GM19238 (cell line): ENCODE results near the gene BCS1L.
A peak's percentile ranks its signal among the peaks of the same experiment; 100 is the strongest.

Experiments used
- DNase-seq: peaks from one replicate; pipeline ENCODE4 v3.0.0; 2011; ENCODE audit warnings: low spot score; ENCODE audit not compliant: insufficient read length

The BCS1L gene

DNA sequence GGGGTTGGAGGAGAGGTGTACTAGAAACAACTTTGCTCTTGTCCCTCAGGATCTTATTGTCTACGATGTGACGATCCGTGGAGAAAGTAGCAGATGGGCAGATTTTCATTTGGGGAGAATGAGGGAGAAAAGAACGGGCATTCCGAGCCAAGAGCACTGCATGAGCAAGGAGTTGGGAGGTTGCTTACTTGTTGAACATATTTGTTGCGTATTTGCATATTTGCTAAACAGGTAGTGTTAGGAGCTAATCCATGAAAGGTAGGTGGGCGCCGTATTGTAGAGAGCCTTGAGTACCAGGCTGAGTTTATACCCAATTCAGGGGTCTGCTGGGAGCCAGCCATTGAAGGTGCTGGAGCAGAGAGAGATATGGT is 490 bp downstream of the BCS1L start:
- DNase-seq: no peak

DNA sequence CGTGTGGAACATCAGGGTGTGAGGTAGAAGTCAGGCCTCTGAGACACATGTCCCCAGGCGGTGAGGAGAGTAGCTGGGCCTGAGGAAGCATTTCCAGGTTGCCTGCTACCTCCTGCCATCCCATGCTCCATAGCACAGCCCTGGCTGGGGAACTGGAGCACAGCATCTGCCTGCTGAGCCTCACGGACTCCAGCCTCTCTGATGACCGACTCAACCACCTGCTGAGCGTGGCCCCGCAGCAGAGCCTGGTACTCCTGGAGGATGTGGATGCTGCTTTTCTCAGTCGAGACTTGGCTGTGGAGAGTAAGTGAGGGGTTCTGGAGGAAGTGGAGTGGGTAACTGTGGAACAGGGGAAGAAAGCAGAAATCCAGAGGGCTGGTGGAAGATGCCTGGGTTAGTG is 2.9 kb downstream of the BCS1L start:
- DNase-seq: no peak

DNA sequence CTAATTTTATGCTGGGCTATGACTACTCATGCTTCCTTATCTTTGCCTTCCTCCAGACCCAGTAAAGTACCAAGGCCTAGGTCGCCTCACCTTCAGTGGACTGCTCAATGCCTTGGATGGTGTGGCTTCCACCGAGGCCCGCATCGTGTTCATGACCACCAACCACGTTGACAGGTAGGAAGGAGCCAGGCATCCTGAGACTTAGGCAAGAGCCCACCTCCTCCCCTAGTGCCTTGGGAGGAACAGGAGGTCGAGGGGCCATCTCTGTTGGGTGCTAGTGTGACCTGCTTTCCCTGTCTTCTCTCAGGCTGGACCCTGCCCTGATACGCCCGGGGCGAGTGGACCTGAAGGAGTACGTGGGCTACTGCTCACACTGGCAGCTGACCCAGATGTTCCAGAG is 3.3 kb downstream of the BCS1L start:
- DNase-seq: no peak

DNA sequence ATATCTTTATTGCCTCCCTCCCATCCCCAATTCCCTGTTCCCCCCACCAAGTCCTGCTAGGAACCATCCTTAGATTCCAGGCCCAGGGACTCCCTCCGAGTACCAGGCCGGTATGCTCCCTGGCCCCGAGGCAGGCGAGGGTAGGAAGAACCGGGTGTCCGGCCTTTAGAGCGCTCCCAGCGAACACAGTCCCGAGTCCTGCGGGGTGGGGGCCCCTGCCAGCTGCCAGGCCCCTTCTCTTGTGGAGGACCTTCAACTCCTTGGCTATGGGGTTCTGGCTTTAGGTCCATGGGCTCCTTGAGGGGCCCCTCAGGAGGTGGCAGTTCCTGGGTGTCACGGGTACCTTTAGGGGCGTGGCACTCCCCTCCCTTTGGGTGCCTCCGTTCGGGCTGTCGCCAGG is 4.4 kb downstream of the BCS1L start:
- DNase-seq: no peak

DNA sequence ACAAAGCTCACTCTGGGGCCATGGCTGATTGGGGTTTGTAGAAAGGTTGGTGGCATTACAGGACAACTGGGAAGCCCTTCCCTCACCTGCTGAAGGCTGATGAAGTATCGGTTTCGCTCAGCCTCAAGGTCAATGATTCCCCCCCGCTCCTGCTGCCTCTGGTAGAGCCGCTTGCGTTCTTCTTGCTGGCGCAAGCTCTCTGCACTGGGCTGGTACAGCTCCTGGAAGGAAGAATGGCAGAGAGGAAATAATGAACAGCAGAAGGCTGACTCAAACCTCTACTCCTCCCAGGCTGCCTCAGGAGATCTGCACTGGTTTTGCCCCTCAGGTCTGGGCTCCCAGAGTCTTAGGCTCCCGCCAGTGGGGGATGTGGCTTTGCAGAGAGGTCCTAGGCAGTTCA is 5.2 kb downstream of the BCS1L start:
- no peak for DNase-seq

DNA sequence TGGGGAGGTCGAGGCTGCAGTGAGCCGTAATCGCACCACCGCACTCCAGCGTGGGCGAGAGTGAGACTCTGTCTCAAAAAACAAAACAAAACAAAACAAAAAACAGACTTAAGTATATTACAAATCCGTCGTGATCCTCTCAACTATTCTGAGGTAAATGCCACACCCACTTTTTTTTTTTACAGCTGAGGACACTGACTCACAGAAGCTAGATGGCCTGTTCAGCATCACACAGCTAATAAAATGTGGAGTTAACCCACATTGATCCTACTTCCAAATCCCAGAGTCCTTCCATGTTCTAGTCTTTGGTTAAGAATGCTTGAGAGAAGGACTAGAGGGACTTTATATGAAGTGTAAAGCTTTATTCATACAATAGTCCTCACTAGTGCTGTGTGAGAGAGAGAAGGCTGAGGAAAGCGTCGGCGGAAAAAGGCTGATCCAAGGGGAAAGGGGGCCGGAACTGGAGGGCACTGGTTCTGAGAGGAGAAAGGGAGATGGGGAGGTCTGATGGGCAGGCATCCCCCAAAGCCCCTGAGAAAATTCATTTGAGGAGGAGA is 11.7 kb downstream of the BCS1L start:
- DNase-seq: no peak

DNA sequence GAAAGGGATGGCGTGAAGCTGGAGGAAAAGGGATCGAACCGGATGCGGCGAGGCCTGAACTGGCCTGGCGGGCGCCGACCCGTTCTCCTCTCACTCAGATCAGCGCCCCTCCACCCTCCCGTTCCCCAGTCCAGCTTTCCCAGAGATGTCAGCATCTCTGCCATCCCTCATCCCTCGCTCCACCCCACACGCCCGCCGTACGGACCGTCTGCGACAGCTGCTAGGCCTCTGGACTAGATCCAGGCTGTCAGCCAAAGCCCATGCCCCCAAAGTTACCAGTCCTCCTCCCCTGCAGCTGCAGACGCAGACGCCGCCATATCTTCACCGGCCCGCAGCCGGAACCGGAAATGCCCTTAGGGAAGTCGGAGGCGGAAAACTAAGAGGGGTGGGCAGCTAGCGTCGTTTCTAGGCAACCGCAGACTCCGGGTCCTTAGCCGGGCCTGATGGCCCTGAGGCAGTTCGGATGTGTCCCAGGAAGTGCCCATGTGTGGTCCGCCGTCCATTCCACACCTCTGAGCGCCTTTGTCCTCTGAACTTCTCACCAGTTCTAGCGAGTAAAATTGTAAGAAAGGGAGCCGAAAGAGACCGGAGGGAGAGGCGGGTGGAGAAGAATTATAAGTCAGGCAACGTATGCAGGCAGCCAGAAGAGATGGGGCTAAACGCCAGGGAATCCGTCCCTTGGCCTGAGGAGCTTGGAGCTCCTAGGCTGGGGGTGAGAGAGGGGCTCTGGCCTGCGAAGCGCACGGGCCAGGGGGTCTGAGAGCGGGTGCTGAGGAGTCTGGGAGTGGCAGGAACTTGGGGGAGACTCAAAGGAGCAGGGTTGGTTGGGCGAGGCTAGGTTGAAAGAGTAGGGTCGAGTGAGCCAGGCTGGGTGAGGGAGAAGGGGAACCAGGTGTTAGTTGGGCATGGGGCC is 12.4 kb downstream of the BCS1L start, which contains the start of the genes RNF25 and STK36:
TSS of gene RNF25 (minus strand) at position 349 of the 913 bp plus-strand sequence. CDS start at position 317, 32 bp downstream.
TSS of gene STK36 (plus strand) at position 433 of the 913 bp plus-strand sequence. CDS start 744 bp downstream, outside the sequence.
- peak; percentile 89 for DNase-seq

DNA sequence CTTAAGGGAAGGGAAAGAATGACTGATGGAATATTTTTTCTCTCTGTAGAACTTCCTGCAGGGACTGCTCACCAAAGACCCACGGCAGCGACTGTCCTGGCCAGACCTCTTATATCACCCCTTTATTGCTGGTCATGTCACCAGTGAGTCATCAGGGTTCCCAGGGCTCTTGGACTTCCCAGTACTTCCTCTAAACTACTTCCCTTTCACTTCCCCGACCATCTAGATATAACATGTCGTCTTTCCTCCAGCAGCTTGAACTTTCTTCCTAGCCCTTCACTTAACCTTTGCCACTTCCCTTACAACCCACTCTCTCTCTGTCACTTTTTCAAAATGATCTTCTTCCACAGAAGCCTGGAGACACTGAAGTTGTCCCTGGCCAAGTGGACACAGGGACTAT is 19.6 kb downstream of the BCS1L start:
- DNase-seq: no peak

DNA sequence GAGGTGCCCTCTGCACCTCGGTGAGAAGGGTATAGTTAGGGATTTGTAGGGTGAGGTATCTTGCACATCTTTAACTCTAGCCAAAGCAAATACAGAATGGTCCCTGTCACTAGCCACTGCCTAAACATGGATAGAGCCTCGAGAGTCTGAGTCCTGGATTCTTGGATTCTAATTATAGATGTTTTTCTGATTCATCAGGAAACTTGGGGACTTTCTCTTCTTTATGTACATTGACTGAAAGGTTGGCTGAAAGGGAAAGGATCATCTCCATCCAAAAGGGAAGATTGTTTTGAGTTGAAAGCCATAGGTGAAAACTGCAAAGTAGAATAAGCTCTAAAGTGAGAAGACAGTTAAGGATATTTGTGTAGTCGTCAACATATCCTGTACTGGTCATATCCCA is 20.6 kb downstream of the BCS1L start:
- no peak for DNase-seq

DNA sequence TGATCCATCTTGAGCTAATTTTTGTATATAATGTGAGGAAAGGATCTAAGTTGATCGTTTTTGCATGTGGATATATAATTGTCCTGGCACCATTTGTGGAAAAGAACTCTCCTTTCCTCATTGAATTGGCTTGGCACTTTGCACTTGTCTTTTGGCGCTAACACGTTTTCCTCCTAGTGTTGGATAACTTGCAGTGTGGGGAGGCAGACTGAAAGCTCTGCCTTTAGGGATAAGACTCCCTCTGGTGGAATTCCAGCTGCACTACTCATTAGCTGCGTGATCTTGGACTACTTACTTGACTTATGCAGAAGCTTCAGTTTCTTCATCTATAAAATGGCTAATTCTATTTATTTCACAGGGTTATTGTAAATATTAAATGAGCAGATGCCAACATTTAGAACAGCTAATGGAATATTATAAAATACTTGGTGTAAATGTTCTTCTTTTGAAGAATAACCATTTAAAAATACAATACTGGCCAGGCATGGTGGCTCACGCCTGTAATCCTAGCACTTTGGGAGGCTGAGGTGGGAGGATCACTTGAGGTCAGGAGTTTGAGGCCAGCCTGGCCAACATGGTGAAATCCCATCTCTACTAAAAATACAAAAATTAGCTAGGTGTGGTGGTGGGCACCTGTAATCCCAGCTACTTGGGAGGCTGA is 28.0 kb downstream of the BCS1L start:
- DNase-seq: peak; percentile 16

DNA sequence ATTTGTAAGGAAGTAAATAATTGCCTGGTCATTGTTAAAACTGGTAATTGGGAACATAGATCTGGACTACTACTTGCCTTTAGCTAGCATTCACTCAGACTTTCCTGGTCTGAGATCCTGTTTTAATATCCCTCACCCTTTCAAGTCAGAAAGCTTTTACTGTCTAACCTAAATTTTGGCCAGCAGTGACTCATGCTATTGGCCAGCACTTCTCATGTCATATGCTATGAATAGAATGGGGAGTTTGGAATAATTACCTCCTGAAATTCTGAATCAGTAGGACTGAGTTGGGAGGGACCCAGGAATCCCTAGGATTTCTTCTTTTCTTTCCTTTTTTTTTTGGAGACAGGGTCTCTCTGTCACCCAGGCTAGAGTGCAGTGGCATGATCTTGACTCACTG is 31.8 kb downstream of the BCS1L start:
- DNase-seq: no peak

DNA sequence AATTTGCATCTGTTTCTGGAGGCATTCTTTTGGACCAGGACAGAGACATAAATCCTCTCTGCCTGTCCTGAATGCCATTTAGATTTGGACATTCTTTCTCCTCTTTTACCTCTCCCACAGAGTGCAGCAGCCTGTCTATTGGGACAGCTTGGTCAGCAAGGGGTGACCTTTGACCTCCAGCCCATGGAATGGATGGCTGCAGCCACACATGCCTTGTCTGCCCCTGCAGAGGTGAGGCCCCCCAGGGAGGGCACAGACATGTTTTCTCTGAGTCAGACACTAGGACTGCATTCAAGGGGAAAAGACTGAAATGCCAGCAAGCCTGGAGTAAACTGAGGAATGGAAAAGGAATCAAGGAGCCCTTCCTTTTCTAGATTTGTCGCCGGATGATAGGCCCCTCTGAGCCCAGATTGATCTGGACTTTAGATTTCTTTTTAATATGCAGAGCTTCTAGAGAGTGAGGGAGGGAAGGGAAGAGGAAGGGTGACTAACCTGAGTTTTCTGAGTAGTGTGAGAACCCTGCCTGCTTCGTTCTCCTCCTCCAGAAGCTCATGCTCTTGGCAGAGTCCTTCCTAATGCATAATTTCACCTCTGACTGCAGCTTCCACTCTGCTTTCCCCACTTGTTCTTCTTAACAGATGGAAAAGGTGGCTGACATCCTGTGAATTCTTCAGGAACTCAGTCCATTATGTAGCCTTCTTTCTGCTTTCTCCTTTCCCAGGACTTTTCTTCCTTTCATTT is 35.1 kb downstream of the BCS1L start:
- DNase-seq: no peak

DNA sequence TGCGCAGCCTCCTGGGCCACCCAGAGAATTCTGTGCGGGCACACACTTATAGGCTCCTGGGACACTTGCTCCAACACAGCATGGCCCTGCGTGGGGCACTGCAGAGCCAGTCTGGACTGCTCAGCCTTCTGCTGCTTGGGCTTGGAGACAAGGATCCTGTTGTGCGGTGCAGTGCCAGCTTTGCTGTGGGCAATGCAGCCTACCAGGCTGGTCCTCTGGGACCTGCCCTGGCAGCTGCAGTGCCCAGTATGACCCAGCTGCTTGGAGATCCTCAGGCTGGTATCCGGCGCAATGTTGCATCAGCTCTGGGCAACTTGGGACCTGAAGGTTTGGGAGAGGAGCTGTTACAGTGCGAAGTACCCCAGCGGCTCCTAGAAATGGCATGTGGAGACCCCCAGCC is 39.4 kb downstream of the BCS1L start:
- DNase-seq: no peak

DNA sequence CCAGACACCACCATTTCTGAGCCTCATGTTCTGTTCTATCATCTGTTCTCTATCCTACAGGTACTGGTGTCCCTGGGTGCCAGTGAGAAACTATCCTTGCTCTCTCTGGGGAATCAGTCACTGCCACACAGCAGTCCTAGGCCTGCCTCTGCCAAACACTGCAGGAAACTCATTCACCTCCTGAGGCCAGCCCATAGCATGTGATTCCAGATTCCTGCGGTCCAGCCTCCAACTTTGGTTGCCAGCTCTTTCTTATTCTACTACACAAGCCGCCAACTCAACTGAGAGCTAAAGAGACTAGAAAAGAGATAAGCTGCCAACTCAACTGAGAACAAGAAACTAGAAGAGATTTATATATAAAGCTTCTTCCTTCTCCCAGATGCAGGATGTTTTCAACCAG is 42.3 kb downstream of the BCS1L start:
- DNase-seq: no peak

DNA sequence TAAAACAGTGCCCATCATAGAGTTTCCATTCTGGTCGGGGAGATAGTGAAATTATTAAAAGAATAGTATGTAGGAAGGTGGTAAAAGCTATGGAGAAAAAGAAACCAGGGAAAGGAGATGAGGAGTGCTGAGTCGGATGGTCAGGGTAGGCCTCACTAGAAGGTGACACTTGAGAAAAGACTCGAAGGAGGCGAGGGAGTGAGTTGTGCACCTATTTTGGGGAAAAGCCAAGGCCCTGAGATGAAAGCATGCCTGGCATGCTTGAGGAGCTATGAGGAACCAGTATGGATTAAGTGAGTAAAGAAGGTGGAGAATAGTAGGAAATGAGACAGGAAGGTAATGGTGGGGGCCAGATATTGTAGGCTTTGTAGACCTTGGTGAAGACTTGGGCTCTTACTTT is 43.9 kb downstream of the BCS1L start:
- DNase-seq: no peak

DNA sequence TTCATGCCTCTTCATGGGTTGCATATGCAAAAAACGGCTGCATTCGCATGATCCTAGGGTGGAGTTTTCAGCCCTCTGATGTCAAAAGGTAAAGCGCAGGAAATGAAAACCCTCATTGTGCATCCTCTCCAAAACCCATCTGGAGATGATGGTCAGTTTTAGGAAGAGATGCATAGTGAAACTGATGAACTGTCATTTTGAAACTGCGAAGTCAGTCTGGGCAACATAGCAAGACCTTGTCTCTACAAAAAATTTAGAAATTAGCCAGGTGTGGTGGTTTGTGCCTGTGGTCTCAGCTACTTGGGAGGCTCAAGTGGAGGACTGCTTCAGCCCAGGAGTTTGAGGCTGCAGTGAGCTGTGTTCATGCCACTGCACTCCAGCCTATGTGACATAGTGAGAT is 48.6 kb downstream of the BCS1L start:
- DNase-seq: peak; percentile 22

DNA sequence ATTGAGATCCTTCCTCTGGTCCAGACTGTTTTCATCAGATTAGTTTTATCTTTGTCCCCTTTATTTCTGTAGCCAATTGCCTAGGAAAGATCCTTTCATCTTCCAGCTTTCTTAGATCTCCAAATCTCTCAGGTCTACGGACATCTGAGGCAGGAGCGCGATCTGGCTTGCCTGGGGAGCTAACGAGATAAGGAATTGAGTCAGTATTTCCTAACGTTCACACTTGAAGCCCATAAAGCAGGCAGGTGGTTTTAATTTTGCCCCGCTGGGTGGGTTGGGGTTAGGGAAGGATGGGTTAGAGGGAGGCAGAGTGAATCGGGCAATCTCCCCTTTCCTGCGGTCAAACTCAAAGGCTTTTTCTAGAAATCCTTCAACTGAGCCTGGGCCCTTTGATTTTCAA is 50.4 kb downstream of the BCS1L start:
- DNase-seq: no peak

DNA sequence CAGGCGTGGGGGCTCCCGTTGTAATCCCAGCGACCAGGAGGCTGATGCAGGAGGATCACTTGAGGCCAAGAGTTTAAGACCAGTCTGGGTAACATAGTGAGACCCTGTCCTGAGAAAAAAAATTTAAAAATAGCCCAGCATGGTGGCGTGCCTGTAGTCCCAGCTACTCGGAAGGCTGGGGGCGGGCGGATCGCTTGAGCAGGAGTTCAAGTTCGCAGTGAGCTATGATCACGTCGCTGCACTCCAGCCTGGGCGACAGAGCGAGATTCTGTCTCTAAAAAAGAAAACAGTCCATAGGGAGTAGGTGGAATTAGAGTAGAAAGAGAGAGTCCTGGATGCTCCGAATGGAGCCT is 50.8 kb downstream of the BCS1L start:
- no peak for DNase-seq

DNA sequence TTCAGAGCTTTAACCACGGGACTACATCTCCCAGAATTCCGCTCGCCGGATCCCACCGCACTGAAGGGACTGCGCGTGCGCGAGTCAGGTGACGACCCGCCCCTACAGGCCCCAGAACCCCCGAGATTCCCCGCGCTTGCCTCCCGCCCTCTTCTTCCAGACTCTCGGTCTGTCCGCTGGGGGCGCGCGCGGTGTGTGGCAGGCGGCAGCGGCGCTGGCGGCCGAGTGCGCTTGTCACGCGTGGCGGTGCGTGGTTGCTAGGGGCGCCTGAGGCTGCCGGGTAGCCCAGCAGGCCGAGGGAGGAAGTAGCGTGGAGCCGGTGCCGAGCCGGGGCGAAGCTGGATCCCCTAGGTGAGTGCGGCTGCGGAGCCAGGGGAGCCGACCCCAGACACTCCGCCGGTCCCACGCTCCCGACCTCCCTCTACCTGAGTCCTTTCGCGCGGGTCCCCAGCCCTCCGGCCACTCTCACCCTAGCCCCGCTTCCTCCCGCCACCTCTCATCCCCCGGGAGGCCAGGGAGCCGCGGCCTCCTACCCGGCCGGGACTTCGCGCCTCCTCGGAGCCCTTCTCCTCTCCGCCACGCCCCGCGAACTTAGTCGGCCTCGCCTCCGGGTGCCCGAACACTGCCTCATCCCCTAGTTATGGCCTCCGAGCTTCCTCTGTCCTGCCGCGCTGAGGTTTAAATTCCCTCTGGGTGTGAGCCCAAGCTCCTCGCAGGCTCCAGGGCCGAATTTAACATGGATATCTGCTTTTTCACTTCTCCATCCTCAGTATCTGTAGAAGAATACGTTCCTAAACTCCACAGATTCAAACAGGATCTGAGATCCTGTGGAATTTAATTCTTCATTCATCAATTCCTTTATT is 51.4 kb downstream of the BCS1L start, which contains the start of gene TTLL4:
TSS of gene TTLL4 (plus strand) at position 149 of the 863 bp plus-strand sequence. CDS start 26,842 bp downstream, outside the sequence.
- peak; percentile 96 for DNase-seq

DNA sequence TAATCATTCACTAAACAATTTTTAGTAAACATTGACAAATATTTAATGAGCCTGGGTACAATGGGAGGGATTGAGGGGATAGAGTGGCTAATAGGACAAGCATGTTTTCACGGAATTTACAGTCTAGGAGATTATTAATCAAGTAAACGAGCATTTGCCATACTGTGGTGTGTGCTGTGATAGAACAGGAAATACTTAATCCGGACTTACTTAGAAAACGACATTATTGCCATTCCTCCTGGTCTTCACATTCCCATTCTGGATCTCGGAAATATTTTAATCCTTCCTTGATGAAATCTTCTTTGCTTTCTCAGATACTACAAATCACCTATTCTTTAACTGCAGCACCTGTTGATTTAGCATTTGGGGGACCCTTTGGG is 52.1 kb downstream of the BCS1L start:
- no peak for DNase-seq
